GM18858 (cell line): Measurements from ENCODE around the gene TOP3B.

Experiments used
- ATAC-seq: cut with Tn5 transposase; IDR thresholded peaks from one replicate; pipeline ENCODE4 v1.9.1; 2021; ENCODE audit not compliant: unreplicated experiment

Gene TOP3B

DNA sequence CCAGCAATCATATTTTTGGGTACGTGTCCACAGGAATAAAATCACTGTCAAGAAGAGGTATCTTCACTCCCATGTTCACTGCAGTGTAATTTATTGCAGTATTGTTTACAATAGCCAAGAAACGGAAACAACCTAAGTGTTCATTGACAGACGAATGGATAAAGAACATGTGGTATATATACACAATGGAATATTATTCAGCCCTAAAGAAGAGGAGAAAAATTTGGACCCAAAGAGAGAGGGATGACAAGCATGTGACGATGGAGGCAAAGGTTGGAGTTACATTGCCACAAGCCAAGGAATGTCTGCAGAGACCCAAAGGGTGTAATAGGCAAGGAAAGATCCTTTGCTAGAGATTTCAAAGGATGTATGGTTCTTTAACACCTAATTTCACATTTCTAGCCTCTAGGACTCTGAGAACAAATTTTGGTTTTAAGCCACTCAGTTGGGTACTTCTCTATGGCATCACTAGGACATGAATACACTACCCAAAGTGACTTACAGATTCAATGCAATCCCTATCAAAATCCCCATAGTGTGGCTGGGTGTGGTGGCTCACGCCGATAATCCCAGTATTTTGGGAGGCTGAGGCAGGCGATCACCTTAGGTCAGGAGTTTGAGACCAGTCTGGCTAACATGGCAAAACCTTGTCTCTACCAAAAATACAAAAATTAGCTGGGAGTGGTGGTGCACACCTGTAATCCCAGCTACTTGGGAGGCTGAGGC, 31.1 kb upstream of the TOP3B start:
- no peak for ATAC-seq

DNA sequence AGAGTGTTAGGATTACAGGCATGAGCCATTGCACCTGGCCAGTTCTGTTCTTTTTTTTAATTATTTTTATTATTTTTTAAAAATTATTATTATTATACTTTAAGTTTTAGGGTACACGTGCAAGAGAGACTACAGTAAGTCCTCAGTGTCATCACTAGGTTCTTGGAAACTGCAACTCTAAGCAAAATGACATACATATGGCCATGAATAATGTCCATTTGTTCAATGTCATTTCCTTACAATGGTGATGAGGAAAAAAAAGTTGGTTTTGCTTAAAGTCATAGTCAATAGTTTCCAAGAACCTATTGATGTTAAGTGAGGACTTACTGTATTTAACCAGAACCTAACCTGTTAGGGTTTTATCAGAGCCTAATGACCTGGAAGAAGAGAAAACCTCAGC, 29.4 kb upstream of the TOP3B start:
- no peak for ATAC-seq

DNA sequence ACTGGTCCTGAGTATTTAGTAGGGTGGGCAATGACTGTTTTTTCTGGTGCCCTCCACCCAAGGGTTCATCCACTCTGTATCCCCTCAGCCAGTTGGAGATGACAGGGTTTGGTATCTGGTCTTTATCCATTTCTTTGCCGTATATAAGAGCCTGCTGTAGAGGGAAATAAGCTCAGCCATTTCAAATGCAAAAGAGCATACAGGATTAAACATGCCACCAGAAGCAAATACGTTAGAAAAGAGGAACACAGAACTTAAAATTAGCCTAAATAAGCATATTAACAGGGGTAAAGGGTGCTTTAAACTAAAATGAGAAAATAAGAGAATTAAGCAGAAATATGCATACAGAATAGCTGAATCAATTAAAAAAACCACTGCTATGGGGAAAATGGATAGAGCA, 27.8 kb upstream of the TOP3B start:
- ATAC-seq = no peak

DNA sequence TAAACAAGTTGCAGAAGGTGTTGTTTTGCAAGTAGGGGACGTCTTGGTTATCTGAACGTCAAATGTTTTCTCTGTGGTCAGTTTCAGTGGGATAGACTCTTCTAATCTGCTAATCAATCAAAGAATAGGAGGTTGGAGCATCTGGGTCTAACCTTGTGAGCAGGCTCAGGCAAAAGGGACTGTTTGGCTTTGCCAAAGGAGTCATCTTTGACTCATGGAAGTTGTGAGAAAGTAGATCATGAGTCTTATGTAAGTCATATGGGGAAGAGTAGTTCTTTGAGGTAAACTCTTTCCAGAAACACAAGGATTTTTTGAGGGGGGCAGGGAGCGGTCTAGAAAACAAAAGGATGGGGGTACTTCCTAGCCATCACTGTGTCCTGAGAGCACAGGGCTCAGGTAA, 27.1 kb upstream of the TOP3B start:
- ATAC-seq = no peak

DNA sequence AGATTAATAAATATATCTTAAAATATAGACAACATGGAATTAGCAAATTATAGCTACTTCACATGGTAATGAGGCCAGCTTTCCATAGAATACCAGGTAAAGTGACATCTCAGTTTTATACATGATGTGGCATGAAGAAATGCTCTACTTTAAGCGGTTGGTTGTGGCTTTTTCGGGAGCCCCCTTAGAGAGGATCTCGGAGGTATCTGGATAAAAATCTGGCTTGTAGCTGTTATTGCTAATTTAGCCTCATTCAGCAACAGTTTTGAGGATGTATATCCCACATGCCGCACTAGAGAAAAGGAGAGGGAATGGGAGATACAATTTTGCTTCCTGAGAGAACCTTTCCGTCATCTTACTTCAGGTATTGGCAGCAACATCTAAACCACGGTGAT, 24.0 kb upstream of the TOP3B start:
- ATAC-seq = no peak

DNA sequence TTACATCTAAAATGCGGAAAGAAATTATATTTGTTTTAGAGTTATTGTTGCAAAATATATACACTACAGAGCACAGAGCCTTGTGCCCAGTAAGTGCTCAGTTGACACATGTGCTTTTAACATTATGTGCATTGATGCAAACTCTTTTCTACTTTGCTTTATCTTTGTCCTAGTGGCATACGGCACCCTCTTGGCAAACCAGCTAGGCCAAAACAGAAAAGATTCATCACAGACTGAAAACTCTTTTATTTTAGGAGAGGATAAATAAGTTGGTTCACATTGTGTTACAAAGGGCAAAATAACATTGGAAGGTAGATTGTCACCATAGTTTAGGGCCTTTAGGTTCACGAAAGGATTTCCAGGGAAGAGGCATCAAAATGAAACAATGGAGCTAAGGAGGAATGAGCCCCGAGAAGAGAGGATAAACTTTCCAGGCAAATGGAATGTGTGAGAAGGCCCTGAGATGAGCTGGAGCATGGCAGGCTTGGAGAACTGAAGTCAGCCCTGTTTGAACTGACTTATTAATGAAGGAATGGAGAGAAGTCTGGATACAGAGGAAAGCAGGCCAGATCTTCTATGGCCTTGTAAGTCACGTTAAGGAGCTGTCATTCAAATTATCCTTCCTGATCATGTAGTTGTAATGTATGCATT, 23.5 kb upstream of the TOP3B start:
- ATAC-seq = no peak

DNA sequence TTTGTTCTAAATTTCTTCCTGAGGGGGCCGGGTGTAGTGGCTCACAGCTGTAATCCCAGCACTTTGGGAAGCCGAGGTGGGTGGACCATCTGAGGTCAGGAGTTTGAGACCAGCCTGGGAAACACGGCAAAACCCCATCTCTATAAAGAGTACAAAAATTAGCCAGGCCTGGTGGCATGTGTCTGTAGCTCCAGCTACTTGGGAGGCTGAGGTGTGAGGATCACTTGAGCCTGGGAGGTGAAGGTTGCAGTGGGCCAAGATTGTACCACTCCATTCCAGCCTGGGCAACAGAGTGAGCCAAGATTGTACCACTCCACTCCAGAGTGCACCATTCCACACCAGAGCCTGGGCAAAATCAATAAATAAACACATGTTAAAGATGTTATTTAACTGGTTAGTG, 20.6 kb upstream of the TOP3B start:
- no peak for ATAC-seq

DNA sequence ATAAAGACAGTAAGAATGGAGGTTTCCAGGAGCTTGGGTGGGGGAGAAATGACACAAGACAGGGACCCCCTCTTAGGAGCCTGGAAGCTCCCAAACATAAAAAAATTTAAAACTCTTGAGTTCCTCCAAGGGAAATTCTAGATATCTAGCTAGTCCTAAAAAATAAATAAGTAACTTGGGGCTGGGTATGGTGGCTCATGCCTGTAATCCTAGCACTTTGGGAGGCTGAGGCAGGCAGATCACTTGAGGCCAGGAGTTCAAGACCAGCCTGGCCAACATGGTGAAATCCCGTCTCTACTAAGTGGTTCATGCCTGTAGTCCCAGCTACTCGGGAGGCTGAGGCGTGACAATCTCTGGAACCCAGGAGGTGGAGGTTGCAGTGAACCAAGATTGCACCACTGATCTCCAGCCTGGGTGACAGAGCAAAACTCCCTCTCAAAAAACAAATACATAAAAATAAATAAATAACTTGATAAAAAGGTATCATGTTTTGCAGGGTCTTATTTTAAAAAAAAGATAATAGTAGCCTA, 20.0 kb upstream of the TOP3B start:
- ATAC-seq = no peak

DNA sequence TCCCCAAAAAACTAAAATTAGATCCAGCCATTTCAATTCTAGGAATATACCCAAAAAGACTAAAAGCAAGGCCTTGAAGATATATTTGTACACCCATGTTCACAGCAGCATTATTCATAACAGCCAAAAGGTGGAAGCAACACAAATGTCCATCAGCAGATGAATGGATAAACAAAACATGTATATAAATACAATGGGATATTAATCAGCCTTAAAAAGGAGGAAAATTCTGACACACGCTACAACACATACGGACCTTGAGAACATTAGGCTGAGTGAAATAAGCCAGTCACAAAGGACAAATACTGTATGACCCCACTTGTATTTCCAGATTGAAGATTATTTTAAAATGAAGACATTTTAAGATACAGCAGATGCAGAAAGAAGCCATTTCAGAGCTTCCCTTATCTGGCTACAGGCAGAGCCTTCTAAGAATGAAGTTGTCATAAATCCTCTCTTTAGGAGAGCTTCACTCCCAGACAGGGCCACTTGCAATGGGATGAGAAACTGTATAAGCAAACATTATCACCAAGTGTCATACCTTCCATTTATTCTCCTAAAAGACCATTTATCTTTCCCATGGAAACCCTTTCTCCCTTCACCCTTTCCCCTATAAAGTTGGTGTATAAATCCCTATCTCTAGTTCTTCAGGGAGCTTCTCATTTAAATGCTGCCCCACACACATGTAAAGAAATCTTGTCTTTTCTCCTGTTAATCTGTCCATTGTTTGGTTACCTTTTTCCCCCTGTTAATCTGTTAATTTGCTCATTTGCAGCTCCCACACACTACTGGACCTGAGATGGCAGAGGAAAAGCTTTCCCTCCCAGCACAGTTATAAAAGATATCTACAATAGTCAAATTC, 19.3 kb upstream of the TOP3B start:
- no peak for ATAC-seq

DNA sequence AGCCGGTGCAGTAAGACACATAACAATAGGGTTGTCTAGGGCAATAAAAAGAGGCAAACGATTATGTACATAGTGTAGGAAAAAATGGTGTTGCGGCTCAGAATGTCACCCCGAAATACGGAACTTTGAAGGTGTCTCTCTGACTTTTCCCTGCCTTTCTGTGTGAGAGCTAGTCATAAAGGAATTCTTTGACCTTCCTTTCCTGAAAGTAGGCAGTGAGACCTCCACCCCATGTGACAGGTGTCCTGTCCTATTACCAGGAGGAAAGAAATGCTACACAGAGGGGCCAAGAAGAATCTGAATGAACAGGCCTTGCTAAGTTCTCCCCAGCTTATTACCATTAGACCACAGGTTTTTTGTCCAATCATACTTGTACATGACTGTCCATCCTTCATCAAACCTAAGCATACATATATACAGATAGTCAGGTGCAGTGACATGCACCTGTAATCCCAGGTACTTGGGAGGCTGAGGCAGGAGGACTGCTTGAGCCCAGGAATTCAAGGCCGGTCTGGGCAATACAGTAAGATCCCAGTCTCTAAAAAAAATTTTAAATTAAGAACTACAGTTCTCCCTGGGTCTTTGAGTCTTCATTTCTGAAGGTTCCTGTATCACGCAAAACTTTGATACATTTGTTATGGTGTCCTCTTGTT, 16.1 kb upstream of the TOP3B start:
- no peak for ATAC-seq

DNA sequence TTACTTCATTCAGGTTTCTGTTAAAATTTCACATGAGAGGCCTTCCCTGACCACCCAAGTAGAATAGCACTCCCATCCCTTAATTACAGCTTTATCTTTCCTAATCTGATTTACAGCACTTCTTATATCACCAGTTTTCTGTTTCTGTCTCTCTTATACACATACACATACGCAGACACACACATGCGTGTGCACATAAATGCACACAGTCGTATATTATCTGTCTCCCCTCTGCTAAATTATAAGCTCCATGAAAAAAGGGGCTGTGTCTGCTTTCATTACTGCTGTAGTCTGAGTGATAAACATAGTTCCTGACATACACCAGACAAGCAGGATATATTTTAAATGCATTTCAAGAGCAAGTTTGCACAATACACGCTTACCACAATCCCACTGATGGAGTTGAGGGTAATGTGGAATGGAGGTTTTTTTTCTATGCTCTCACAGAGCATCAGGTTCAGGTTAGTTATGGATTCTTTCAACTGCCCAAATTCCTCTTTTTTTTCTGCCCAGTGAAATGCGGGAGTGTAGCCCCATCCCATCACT, 13.7 kb upstream of the TOP3B start:
- ATAC-seq = no peak

DNA sequence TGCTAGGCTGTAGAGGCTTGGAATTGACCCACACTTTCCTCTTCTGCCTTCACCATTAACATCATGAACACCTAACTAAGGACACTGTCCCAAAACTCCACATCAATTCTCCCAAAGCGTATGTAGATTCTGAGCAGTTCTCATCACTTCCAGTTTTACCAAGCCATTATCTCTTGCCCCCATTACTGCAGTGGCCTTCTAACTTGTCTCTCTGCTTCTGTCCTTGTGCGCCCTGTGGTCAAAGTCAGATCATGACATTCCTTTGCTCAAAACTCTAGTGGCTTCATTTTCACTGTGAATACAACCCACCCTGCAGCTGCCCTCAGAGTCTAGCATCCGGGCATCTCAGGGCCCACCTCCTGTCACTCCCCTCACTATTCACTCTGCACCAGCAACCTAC, 13.1 kb upstream of the TOP3B start:
- no peak for ATAC-seq

DNA sequence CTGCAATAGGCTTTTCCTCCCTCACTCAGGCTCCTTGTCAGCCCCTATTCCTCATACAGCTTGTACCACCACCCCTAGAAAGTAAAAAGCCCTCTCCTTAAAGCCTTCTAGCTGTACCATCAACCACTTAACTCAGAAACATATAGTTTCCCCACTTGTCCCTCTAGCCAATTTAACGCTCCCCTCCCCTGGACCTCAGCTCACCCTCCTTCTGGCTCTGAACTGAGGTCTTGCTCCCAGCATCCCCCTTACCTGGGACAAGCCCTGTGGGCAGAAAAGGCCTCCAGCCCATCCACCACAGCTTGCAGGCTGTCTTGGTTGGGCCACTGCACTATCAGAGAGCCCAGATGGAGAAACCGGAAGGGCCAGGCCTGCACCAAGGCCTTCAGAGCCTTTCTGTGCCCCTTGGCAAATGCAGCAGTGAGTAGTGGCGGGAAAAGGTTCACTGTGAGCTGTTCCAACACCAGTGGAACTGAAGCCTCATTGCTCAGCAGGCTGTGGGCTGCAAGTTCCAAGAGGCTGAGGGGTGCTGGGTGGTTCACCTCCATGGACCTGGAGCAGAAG, 12.4 kb upstream of the TOP3B start:
- ATAC-seq = no peak

DNA sequence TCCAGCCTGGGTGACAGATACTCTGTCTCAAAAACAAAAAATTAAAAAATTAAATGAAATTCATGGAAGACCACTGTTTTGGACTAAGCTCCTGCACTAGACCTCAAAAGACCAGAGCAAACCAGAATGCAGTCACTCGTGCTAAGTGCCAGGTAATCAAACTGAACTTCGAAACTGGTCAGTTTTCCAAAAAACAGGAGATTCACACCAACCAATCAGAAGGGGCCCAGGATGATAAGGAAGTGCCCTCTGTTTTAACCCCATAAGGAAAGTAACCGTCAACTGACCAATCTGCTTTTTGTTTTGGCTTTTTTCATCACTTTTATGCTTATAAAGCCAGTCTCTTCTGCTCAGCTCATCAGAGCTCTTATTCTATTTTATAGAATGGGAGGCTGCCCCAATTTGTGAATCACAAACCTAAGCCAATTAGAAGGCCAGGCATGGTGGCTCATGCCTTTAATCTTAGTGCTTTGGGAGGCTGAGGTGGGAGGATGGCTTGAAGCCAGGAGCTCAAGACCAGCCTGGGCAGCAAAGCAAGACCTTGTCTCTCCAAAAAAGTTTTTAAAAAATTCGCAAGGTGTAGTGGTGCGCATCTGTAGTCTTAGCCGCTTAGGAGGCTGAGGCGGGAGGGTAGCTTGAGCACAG, 10.1 kb upstream of the TOP3B start:
- ATAC-seq = no peak

DNA sequence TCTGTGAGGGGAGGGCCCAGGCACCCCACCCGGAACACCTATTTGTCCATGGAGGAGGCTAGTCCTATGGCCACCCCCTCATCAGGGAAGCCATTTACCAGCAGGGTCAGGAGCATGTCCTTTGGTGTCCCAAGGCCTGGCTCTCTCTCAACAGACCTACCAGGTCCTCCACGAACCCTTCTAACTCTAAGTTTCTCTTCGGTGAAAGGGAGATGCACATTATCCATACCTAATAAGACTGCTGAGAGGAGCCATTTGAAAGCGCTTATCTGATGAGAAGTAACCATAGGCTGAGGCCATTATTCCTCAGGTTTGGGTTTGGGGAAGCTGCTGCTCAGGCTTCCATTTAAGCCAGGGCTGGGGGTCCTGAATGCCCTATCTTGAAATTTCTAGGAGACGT, 9.2 kb upstream of the TOP3B start:
- no peak for ATAC-seq

DNA sequence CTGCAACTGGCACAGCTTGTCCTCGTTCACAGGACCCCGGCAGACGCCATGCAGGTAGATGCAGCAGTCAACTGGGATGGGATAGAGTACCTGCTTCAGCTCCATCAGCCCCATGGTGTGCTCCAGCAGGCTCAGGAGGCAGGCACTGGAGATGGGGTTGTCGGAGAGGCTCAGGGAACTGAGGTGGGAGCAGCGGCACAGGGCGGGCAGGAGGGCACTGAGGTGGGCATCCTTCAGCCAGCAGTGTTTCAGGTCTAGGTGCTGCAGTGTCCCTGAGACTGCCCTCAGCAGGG, 8.7 kb upstream of the TOP3B start:
- no peak for ATAC-seq

DNA sequence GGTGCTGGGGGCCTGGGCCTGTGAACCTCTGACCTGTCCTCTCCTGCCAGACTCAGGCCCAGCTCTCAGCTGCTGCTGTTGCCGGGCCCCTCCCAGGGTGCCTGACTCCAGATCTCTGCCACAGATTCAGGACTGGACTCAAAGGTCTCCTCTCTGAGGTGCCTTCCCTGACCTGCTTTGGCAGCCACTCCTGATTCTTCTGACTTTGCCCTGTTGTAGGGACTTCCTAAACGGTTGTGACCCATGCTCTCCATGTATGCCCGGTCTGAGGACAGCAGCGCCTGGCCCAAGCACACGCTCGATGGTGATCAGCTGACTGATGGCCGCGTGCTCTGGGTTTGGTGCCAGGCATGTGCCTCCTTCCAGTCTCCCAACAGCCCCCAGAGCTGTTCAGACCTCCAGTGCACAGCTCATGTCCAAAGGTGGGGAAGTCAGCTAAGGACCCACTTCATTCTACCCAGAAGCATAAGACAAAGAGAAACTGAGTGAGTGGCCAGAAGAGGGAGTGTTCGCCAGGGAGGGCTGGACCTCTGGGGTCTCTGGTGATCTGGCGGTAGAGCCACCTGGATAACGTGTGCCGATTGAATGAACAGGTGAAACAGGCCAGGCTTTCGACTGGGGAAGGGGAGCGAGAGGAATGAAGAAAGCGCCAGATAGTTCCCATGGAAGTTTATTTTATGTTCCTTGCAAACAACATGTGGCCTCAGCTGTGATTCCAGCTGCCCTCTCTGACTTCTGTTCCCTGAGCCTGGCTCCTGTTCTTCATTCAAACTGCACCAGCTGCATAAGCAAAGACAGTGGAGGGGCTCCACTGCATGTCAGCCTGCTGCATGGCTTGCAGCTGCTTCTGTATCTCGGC, 8.1 kb upstream of the TOP3B start:
- no peak for ATAC-seq

DNA sequence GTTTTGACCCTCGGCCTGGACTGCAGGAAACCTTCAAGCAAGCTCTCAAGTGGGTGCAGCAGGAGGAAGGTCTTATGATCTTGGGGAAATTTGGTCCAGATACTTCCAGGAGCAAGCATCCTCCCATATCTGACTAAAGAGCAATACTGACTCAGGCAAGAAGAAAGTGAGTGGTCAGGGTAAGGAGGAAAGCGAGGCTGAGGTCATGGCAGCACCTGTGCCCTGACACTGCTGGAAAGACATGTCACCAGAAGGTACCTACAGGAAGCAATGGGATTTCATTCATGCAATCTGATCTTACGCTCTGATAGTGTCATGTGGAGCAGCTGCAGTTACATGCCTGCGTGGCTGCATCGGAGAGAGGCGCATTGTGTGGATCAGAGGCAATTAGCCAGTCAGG, 6.5 kb upstream of the TOP3B start:
- no peak for ATAC-seq

DNA sequence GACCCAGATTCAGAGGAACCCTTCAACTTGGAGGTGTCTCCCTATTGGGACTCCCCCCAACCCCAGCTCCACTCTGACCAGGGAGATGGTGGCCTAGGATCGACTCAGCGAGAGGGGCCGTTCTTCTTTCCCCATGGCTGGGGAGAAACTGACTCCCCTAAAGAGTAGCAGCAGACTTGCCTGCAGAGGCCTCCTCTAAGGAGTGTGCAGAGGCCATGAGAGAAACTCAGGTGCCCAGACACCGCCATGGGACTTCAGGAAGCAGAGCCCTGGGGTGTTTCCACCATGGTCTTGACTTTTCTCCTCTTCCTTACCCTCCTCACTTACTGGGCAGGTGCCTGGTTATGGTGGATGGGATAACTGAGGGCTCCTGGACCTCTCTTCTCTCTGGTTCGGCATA, 2.6 kb upstream of the TOP3B start:
- no peak for ATAC-seq

DNA sequence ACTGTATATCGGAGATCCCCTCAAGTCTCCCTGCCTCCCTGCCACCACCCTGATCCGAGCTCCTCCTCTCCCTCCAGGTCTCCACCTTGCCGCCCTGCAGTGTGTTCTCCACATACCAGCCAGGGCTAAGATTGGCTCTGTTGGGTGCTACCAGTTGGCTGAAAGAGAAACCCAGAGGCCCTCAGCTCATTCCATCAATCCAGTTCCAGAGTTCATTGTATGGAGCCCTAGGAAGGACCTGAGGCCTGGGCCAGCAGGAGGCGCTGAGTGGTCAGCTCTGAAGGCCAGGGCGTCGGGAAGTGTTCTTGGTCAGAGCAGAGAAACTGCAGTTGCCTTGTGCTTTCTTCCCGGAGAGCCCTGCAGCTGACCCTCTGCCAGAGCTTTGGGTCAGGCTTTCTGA, 2.2 kb upstream of the TOP3B start:
- ATAC-seq = no peak
